ENCODE results near the gene SETD2. TPM values are rescaled to one million over a fixed set of nuclear protein-coding genes. Genes with fewer than 3 reads are reported as not detected.

The SETD2 gene
- total RNA-seq, 4 donors from 2014 or later, result 70.3 to 92.1 (median 87.3) TPM

GRCh38 chr3:47108546-47108945, 55.4 kb downstream of the SETD2 start:
- no peak for TF ChIP-seq POLR2A (IDR thresholded peaks at IDR 0.05)
- TF ChIP-seq CTCF (IDR thresholded peaks at IDR 0.05), result no peak
- no peaks in the 10 kb centered on the region for H3K9me3 ChIP-seq
- no peaks in the 10 kb centered on the region for H3K4me1 ChIP-seq
- no peaks in the 10 kb centered on the region for H3K36me3 ChIP-seq
- H3K27me3 ChIP-seq, result no peaks in the 10 kb centered on the region
- DNase-seq, result no peak
- H3K4me3 ChIP-seq, result no peak overlapping the region
- intact Hi-C loops (cut with DNase I; ENCODE audit: low total_unique reads), result no loop called here
- no peak overlapping the region for H3K27ac ChIP-seq

DNA sequence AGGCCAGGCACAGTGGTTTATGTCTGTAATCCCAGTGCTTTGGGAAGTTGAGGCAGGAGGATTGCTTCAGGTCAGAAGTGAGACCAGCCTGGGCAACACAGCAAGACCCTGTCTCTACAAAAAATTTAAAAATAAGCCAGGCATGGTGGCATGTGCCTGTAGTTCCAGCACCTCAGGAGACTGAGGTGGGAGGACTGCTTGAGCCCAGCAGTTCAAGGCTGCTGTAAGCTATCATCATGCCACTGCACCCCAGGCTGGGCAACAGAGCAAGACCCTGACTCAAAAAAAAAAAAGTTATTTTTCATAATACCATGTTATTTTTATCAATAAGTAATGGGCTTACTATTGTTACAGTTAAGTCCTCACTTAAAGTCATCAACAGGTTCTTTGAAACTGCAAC, 59.7 kb downstream of the SETD2 start:
- DNase-seq, result no peak
- H3K27ac ChIP-seq, result no peak overlapping the region
- TF ChIP-seq POLR2A (IDR thresholded peaks at IDR 0.05) (no peak), CTCF (IDR thresholded peaks at IDR 0.05) (no peak)
- H3K9me3 ChIP-seq, result no peaks in the 10 kb centered on the region
- no peak overlapping the region for H3K4me3 ChIP-seq
- H3K36me3 ChIP-seq, result no peaks in the 10 kb centered on the region
- no peaks in the 10 kb centered on the region for H3K4me1 ChIP-seq
- H3K27me3 ChIP-seq, result no peaks in the 10 kb centered on the region
- intact Hi-C loops (cut with DNase I; ENCODE audit: low total_unique reads), result no loop called here

DNA sequence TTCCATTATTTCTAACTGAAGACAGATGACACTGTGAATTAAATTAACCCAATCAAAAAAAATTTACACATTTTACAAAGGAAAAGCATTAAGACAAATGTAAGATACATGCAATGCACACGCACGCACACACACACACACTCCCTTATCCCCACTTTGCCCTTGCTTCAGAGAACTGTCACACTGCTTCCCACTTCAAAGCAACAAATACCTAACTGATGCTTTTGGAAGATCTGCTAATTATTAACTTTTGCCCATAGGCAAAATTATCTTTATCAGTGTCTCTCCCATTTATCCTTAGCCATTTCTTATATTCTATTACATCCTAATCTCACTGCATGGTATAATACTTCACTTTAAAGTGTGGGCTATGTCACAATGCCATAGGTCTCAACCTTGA, 60.3 kb downstream of the SETD2 start:
- intact Hi-C loops (cut with DNase I; ENCODE audit: low total_unique reads), result no loop called here
- H3K4me3 ChIP-seq, result no peak overlapping the region

DNA sequence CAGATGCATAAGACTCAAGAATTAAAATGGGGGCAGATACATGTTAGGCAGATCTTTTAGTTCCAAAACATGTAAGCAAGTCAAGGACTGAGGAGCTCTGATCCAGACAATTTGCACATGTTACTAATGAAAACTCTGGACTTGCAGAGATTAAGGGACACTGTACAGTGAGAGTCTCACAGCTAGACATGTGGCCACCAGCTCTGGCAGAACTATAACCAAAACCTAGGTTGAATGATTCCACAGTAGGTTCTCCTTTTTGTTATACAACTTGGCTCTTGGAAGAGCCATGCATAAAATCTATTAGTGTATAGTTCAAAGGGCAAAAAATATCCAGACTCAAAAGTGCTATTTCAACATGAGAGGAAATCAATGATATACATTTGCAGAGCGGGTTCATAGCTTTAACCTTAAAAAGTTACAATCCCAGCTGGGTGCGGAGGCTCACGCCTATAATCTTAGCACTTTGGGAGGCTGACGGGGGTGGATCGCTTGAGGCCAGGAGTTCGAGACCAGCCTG, 61.8 kb downstream of the SETD2 start:
- no peak for TF ChIP-seq POLR2A (IDR thresholded peaks at IDR 0.05)
- TF ChIP-seq CTCF (IDR thresholded peaks at IDR 0.05), result no peak

More for the DNA sequence above, 60.3 kb downstream of the SETD2 start:
- DNase-seq, result no peak
- Histone ChIP-seq H3K27me3 (no peaks in the 10 kb centered on the region), H3K4me1 (no peaks in the 10 kb centered on the region), H3K27ac (no peak overlapping the region), H3K9me3 (no peaks in the 10 kb centered on the region), H3K36me3 (no peaks in the 10 kb centered on the region)
- TF ChIP-seq POLR2A (IDR thresholded peaks at IDR 0.05) (no peak), CTCF (IDR thresholded peaks at IDR 0.05) (no peak)

DNA sequence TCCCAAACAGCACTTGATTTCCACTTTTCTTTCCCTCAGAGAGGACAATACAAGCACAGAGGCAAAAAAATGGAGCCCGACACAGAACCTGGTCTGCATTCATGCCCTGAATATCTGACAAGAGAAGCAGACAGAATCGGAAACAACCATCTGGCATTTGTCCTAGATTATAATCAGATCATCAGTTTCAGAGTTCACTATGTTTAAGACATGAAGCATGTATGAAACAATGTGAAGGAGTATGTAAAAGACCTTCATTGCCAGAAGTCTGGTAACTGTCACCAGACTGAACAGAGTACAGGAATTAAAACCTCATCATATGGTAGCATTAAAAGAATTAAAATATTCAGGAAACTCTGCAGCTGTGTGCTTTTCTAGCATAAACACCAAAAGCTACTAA, 65.0 kb downstream of the SETD2 start:
- TF ChIP-seq POLR2A (IDR thresholded peaks at IDR 0.05) (no peak), CTCF (IDR thresholded peaks at IDR 0.05) (no peak)
- H3K36me3 ChIP-seq, result no peaks in the 10 kb centered on the region
- intact Hi-C loops (cut with DNase I; ENCODE audit: low total_unique reads), result no loop called here

More for the DNA sequence above, 61.8 kb downstream of the SETD2 start:
- H3K27me3 ChIP-seq, result no peaks in the 10 kb centered on the region
- H3K36me3 ChIP-seq, result no peaks in the 10 kb centered on the region
- H3K27ac ChIP-seq, result no peak overlapping the region
- no peak for DNase-seq
- intact Hi-C loops (cut with DNase I; ENCODE audit: low total_unique reads), result no loop called here
- H3K4me1 ChIP-seq, result no peaks in the 10 kb centered on the region
- no peak overlapping the region for H3K4me3 ChIP-seq
- no peaks in the 10 kb centered on the region for H3K9me3 ChIP-seq

More for the DNA sequence above, 65.0 kb downstream of the SETD2 start:
- H3K9me3 ChIP-seq, result no peaks in the 10 kb centered on the region
- DNase-seq, result no peak
- no peaks in the 10 kb centered on the region for H3K4me1 ChIP-seq
- H3K27me3 ChIP-seq, result no peaks in the 10 kb centered on the region
- H3K27ac ChIP-seq, result no peak overlapping the region
- no peak overlapping the region for H3K4me3 ChIP-seq

Measured in uterus (tissue), 4 donors.